Mesendoderm (in vitro differentiated cells): Measurements from ENCODE around the gene CRK.

Experiments used
- DNase-seq: peaks from one replicate; pipeline ENCODE4 v3.0.0; 2013
- H2AK5ac ChIP-seq: 2 replicates; pipeline ENCODE4 v1.6.1; 2013; ENCODE audit warnings: low read length, inconsistent platforms
- H2BK120ac ChIP-seq: 2 replicates; pipeline ENCODE4 v1.6.1; 2013; ENCODE audit warnings: low read depth, mild to moderate bottlenecking, low read length, moderate library complexity, mixed read lengths
- H2BK15ac ChIP-seq: replicated peaks from 2 replicates; pipeline ENCODE4 v1.6.1; 2013; ENCODE audit warnings: low read depth, mild to moderate bottlenecking, moderate library complexity
- H2BK5ac ChIP-seq: 2 replicates; pipeline ENCODE4 v1.6.1; 2013; ENCODE audit warnings: low read length, inconsistent platforms
- H3K18ac ChIP-seq: 2 replicates; pipeline ENCODE4 v1.6.1; 2013; ENCODE audit warnings: mild to moderate bottlenecking, low read length, mixed read lengths
- H3K23ac ChIP-seq: one replicate; pipeline ENCODE4 v1.6.1; 2013; ENCODE audit warnings: low read length
- H3K27ac ChIP-seq: 2 replicates; pipeline ENCODE4 v1.5.1; 2013; ENCODE audit warnings: low read depth, mild to moderate bottlenecking, inconsistent platforms, low read length, moderate library complexity
- H3K27me3 ChIP-seq: 2 replicates; pipeline ENCODE4 v1.6.1; 2013; ENCODE audit warnings: low read length, control low read depth, mild to moderate bottlenecking, inconsistent platforms; ENCODE audit not compliant: insufficient read depth, poor library complexity
- H3K36me3 ChIP-seq: 2 replicates; pipeline ENCODE4 v1.6.1; 2013; ENCODE audit warnings: low read length, inconsistent platforms; ENCODE audit not compliant: control insufficient read depth, insufficient read depth
- H3K4ac ChIP-seq: one replicate; pipeline ENCODE4 v1.6.1; 2013; ENCODE audit warnings: low read depth, mild to moderate bottlenecking, low read length, moderate library complexity
- H3K4me1 ChIP-seq: 2 replicates; pipeline ENCODE4 v1.6.1; 2013; ENCODE audit warnings: low read depth, low read length, inconsistent platforms; ENCODE audit not compliant: control insufficient read depth
- H3K4me2 ChIP-seq: 2 replicates; pipeline ENCODE4 v1.6.1; 2013; ENCODE audit warnings: low read length
- H3K4me3 ChIP-seq: 2 replicates; pipeline ENCODE4 v1.5.1; 2013; ENCODE audit warnings: mild to moderate bottlenecking, low read length
- H3K56ac ChIP-seq: one replicate; pipeline ENCODE4 v1.6.1; 2013; ENCODE audit warnings: low read length
- H3K79me1 ChIP-seq: 2 replicates; pipeline ENCODE4 v1.6.1; 2013; ENCODE audit warnings: low read length, inconsistent platforms
- H3K79me2 ChIP-seq: 2 replicates; pipeline ENCODE4 v1.6.1; 2013; ENCODE audit warnings: mild to moderate bottlenecking, low read length; ENCODE audit not compliant: control insufficient read depth, insufficient read depth
- H3K9ac ChIP-seq: 2 replicates; pipeline ENCODE4 v1.6.1; 2013; ENCODE audit warnings: low read length, inconsistent platforms
- H4K5ac ChIP-seq: one replicate; pipeline ENCODE4 v1.6.1; 2013; ENCODE audit warnings: low read length
- H4K8ac ChIP-seq: one replicate; pipeline ENCODE4 v1.6.1; 2013; ENCODE audit warnings: low read depth, mild to moderate bottlenecking, control low read depth, low read length, moderate library complexity
- WGBS: extraction: QIAGEN DNeasy Blood & Tissue Kit; methylation state at CpG from one replicate; pipeline ENCODE4 v1.1.7; 2013; ENCODE audit warnings: low lambda C conversion rate, missing lambda C conversion rate; ENCODE audit not compliant: insufficient coverage; ENCODE audit errors: extremely low coverage; 5-methylcytosine and 5-hydroxymethylcytosine counted together

Gene CRK

DNA sequence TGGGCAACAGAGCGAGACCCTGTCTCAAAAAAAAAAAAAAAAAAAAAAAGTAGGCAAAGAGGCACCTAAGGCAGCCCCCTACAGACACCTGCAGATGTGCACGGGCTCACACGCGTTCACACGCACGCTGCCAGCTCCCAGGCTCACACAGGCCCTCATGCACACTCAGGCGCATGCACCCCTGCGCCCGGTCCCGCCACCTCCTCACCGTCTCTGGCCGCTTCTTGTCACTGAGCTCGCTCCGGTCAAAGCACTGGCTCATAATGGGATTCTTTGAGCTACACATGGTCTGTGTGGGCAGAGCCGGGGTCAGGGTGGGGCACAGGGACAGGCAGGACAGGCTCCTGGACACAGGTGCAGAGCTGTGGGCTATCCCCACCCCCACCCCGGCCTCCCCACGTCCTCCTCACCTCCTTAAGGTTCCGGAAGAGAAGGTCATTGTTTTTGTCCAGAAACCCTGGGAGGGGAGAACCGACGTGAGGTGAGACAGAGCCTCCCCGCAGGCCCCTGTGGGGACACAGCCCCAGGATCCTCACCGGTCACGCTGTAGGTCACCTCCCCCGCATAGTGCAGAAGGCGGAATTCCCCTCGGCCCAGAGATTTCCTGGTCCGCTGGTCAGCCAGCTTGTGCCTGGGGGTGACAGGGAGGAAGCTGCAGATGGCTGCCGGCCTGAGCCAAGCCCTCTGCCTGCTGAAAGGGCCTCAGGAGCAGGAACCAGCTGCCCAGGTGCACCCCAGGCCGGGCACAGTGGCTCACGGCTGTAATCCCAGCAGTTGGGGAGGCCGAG lies 18.6 kb upstream of the CRK start:
- no peak overlapping the region for H3K4ac ChIP-seq
- H3K4me2 ChIP-seq: no peak overlapping the region
- H3K9ac ChIP-seq: no peak overlapping the region
- H2BK5ac ChIP-seq: no peak overlapping the region
- no peak overlapping the region for H3K18ac ChIP-seq
- H3K27ac ChIP-seq: no peak overlapping the region
- H2AK5ac ChIP-seq: no peak overlapping the region
- no CpG with 5 or more reads among the region's 31 CpGs for WGBS
- no peak overlapping the region for H2BK120ac ChIP-seq
- no peaks in the 10 kb centered on the region for H3K79me2 ChIP-seq
- no peak overlapping the region for H3K23ac ChIP-seq
- no peaks in the 10 kb centered on the region for H3K4me1 ChIP-seq
- H4K8ac ChIP-seq: no peak overlapping the region
- no peak overlapping the region for H3K4me3 ChIP-seq
- no peak overlapping the region for H4K5ac ChIP-seq
- no peak overlapping the region for H2BK15ac ChIP-seq
- no peaks in the 10 kb centered on the region for H3K27me3 ChIP-seq
- H3K36me3 ChIP-seq: peaks cover 8% of the 10 kb centered on the region
- H3K56ac ChIP-seq: no peak overlapping the region
- no peak for DNase-seq
- H3K79me1 ChIP-seq: no peaks in the 10 kb centered on the region

DNA sequence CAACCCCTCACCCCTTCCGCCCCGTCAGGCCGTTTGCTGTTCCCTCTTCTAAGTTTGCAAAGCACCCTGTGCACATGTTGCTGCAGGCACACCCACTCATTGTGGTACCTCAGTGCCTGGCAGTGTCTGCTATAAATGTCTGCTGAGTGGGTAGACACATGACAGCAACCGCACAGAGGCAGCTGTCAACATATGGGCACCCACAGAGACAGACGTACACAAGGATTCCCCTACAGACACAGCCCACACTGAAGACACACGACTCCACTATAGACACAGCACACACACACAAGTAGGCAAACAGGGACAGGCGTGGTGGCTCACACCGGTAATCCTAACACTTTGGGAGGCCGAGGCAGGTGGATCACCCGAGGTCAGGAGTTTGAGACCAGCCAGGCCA lies 17.8 kb upstream of the CRK start:
- no peaks in the 10 kb centered on the region for H3K27me3 ChIP-seq
- no peak overlapping the region for H3K4me3 ChIP-seq
- H3K23ac ChIP-seq: no peak overlapping the region
- no peaks in the 10 kb centered on the region for H3K79me1 ChIP-seq
- H4K5ac ChIP-seq: no peak overlapping the region
- no peak overlapping the region for H3K4ac ChIP-seq
- H2AK5ac ChIP-seq: no peak overlapping the region
- H3K79me2 ChIP-seq: no peaks in the 10 kb centered on the region
- no peak overlapping the region for H3K56ac ChIP-seq
- no CpG with 5 or more reads among the region's 10 CpGs for WGBS
- H3K9ac ChIP-seq: no peak overlapping the region
- H2BK120ac ChIP-seq: no peak overlapping the region
- no peak overlapping the region for H2BK5ac ChIP-seq
- H3K27ac ChIP-seq: no peak overlapping the region
- H3K4me2 ChIP-seq: no peak overlapping the region
- no peaks in the 10 kb centered on the region for H3K4me1 ChIP-seq
- H4K8ac ChIP-seq: no peak overlapping the region
- no peak for DNase-seq
- H3K36me3 ChIP-seq: peaks cover 11% of the 10 kb centered on the region
- H3K18ac ChIP-seq: no peak overlapping the region
- no peak overlapping the region for H2BK15ac ChIP-seq

DNA sequence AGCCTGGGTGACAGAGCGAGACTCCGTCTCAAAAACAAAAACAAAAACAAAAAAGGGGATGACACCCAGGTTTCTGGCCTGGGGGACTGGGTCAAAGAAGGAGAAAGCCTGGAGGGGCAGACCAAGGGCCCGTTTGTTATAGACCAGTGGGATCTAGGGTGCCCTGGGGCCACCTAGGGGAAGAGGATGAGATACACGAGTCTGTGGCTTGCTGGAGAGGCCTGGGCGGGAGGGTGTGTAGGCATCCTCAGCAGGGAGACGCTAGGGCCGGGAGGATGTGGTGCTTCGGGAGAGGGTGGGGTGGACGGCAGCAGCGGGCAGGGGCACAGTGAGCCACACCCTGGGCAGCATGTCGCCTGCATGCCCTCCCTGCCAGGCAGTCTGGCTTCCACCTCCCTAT lies 17.1 kb upstream of the CRK start:
- H3K36me3 ChIP-seq: peaks cover 7% of the 10 kb centered on the region
- no CpG with 5 or more reads among the region's 11 CpGs for WGBS
- DNase-seq: no peak

DNA sequence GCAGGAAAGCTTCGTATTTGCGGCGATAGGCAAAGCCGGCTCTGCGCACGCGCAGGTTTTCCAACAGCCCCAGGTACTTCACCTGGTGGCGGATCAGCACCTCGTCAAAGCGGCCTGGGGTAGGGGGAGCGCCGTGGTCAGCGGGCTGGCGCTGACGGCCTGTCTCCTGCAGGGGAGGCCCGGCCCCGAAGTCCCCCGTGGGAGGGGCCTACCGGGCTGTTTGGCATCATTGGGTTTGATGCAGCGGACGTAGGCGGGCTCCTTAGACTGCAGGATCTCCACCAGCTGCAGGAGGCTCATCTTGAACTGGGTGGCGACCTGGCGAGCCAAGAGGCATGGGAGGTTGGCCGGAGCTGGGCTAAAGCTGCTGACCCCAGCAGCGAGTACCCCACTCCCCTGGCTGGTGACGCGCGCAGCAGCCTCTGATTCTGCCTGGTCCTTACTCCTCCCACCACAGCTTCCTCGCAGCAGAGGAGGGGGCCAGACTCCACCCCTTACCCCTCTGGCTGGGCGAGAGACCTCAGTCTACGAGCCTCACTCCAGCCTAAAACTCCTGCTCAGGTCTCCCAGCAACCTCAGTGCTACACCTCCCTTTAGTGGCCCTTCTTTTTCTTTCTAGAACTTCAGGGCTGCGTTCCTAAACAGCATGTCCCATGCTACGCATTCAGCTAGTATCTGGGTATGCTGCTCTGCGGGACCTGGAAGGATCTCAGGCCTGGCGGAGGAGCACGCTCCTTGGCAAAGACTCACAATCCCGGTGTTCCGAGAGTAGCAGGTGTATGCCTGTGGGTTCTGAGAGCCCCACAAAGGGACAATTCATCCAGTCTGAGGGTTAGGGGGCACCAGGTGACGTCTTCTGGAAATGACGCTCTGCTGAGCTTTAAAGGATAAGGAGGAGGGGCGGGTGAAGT lies 16.1 kb upstream of the CRK start:
- no peak overlapping the region for H3K56ac ChIP-seq
- H3K27me3 ChIP-seq: no peaks in the 10 kb centered on the region
- H3K4me2 ChIP-seq: no peak overlapping the region
- H2BK15ac ChIP-seq: no peak overlapping the region
- no peak overlapping the region for H3K27ac ChIP-seq
- H4K5ac ChIP-seq: no peak overlapping the region
- peaks cover 5% of the 10 kb centered on the region for H3K36me3 ChIP-seq
- no peak overlapping the region for H3K9ac ChIP-seq
- no peak overlapping the region for H3K4me3 ChIP-seq
- H3K79me1 ChIP-seq: no peaks in the 10 kb centered on the region
- H2AK5ac ChIP-seq: no peak overlapping the region
- H2BK120ac ChIP-seq: no peak overlapping the region
- no peak overlapping the region for H2BK5ac ChIP-seq
- no peak overlapping the region for H4K8ac ChIP-seq
- H3K4ac ChIP-seq: no peak overlapping the region
- H3K79me2 ChIP-seq: no peaks in the 10 kb centered on the region
- no peak overlapping the region for H3K18ac ChIP-seq
- no peak for DNase-seq
- no peaks in the 10 kb centered on the region for H3K4me1 ChIP-seq
- no peak overlapping the region for H3K23ac ChIP-seq
- WGBS: no CpG with 5 or more reads among the region's 42 CpGs

More for the DNA sequence above, 17.1 kb upstream of the CRK start:
- Histone ChIP-seq H3K27me3 (no peaks in the 10 kb centered on the region), H4K5ac (no peak overlapping the region), H3K4ac (no peak overlapping the region), H3K9ac (no peak overlapping the region), H3K23ac (no peak overlapping the region), H4K8ac (no peak overlapping the region), H3K27ac (no peak overlapping the region), H3K79me1 (no peaks in the 10 kb centered on the region), H2BK15ac (no peak overlapping the region), H3K4me3 (no peak overlapping the region), H2AK5ac (no peak overlapping the region), H2BK120ac (no peak overlapping the region), H2BK5ac (no peak overlapping the region), H3K4me2 (no peak overlapping the region), H3K56ac (no peak overlapping the region), H3K18ac (no peak overlapping the region), H3K4me1 (no peaks in the 10 kb centered on the region), H3K79me2 (no peaks in the 10 kb centered on the region)

DNA sequence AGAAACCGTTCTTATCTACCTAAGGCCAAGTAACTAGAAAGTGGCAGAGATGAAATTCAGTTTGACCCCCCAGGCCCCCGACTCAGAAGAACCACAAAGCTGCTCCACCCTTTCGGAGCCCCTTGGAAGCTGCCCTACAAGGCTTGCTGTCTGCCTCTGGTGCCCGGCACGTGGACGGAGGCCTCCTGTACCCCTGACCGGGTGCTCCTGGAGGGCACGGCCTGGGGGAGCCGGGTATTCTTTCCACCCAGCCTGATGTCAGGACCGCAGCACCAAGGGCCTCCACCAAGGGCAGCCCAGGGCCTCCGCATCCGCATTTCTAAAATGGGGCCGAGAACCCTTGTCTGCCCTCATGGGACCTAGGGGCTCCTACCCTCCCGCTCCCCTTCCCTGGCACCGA lies 15.5 kb upstream of the CRK start:
- no peaks in the 10 kb centered on the region for H3K4me1 ChIP-seq
- no peak overlapping the region for H3K9ac ChIP-seq
- no CpG with 5 or more reads among the region's 15 CpGs for WGBS

More for the DNA sequence above, 15.5 kb upstream of the CRK start:
- H2BK120ac ChIP-seq: no peak overlapping the region
- no peak overlapping the region for H4K8ac ChIP-seq
- no peak overlapping the region for H3K4me2 ChIP-seq
- no peak overlapping the region for H3K4ac ChIP-seq
- no peak overlapping the region for H2BK5ac ChIP-seq
- DNase-seq: no peak
- H2AK5ac ChIP-seq: no peak overlapping the region
- no peaks in the 10 kb centered on the region for H3K79me2 ChIP-seq
- no peak overlapping the region for H3K4me3 ChIP-seq
- H4K5ac ChIP-seq: no peak overlapping the region
- H3K79me1 ChIP-seq: no peaks in the 10 kb centered on the region
- no peak overlapping the region for H3K56ac ChIP-seq
- no peaks in the 10 kb centered on the region for H3K27me3 ChIP-seq
- no peak overlapping the region for H3K27ac ChIP-seq
- peaks cover 8% of the 10 kb centered on the region for H3K36me3 ChIP-seq
- no peak overlapping the region for H2BK15ac ChIP-seq
- no peak overlapping the region for H3K23ac ChIP-seq
- no peak overlapping the region for H3K18ac ChIP-seq
